Stimulated activated CD4-positive, alpha-beta T cell treated with anti-CD3 and anti-CD28 coated beads, Interleukin-4, amount 100 ng/mL, for 48 hours (primary cell): ENCODE measurements around the gene RAB4A.

Experiments
- DNase-seq, 2 donors: peaks; one replicate each; pipeline ENCODE4 v3.0.0-alpha.2; 2020; ENCODE audit warnings: low read depth in 2 of 2

The RAB4A gene

DNA sequence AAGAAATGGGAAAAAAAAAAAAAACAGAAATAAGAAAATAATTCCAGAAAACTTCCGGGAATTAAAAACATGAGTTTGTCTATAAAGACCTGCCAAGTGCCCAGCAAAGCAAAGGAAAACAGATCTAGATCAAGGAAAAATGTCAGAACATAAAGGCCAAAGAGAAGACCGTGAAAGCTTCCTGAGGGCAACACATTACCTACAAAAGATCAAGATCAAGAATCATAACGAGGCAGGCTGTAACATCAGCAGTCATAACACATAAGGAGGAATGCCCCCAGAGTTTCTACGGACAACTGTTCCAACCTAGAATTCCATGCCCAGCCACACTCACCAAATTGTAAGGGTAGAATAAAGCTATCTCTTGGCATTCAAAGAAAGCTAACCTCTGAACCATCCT lies 68.2 kb downstream of the RAB4A start:
- DNase-seq: no peak

- no peak for DNase-seq
Observed at GRCh38 chr1:229339520-229339919, 68.6 kb downstream of the RAB4A start.

- DNase-seq: no peak
Observed at GRCh38 chr1:229340496-229340895, 69.6 kb downstream of the RAB4A start.

GRCh38 chr1:229341774-229342655 lies 71.1 kb downstream of the RAB4A start:
- DNase-seq: peak; percentile 55 to 73

DNA sequence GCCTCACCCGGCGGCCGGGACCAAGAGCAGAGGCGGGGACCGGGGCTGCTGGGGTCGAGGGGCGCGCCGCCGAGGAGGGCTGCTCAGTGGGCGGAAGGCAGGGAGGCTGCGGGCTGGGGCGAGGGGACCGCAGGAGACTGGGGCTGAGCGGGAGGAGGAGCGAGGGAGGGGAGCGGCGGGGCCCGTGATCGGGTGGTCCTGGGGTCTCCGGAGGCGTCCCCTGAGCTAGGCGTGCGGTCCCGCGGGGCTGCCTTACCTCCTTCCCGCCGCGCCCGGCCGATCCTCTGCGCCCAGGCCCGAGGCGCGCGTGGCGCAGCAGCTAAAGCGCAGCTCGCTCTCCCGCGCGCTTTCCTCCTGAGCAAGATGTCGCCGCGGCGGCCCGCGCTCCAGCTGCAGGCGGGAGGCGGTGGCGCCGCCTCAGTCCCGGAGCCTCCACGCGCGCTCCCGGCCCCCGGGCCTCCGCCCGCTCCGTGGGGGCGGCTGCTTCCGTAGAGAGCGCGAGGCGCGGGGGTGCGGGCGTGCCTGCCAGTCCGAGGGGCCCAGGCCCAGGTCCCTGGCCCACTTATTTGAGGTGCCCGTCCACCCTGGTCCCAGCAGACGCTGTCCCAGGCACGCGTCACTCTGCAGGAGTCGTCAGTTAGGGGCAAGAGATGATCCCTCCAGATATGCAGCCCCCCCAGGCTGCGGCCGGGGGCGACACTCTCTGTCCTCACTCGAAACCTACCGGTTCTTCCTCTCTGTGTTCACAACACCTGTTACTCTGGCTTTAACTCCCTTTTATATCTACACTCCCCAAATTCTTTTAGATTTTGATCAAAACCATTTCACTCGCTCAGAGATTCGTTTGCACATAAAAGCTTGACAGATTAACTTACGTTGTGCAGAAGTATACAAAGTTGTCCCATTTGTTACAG lies 72.0 kb downstream of the RAB4A start, which contains the start of gene CCSAP:
Gene CCSAP, minus strand, starts transcription at position 392 of the 914 bp plus-strand sequence. CDS start 582 bp downstream, outside the sequence.
- DNase-seq: peak; percentile 30 to 37

- DNase-seq: no peak
Observed at GRCh38 chr1:229344139-229344538, 73.2 kb downstream of the RAB4A start.

GRCh38 chr1:229344937-229345684 lies 74.2 kb downstream of the RAB4A start:
- no peak for DNase-seq

- no peak for DNase-seq
Observed at GRCh38 chr1:229347528-229347927, 76.6 kb downstream of the RAB4A start.

DNA sequence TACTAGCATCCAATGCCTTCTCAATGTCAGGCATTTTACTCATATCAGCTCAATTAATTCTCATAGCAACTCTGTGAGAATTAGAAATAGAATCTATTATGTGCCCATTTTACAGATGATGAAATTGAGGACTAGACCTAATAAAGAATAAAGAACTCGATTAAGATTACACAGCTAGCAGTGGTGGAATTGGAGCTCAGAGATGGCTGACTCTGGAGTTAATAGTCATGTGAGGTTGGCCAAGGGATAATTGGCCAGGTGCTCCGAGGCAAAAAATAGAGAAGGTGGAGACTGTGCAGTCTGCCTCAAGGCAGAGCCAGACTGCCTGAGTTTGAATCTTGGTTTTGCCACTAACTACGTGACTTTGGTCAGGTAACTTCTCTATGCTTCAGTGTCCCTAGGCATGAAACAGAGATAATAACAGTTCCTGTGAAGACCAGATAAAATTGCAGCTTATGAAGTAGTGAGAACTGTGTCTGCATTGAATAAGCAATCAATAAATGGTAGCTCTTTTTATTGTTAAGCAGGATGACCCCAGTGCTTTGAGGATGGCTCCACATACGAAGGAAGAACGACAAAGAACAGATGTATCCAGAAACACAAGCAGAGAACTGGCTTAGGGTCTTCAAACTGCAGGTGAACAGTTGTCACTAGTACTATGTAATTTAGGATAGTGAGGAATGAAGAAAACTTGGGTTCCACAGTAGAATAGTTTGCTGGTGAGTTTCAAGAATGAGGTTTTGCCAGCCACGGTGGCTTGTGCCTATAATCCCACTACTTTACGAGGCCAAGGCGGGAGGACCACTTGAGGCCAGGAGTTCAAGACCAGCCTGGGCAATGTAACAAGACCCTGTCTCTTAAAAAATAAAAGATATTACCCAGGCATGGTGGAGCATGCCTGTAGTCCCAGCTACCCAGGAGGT lies 78.8 kb downstream of the RAB4A start:
- no peak for DNase-seq

DNA sequence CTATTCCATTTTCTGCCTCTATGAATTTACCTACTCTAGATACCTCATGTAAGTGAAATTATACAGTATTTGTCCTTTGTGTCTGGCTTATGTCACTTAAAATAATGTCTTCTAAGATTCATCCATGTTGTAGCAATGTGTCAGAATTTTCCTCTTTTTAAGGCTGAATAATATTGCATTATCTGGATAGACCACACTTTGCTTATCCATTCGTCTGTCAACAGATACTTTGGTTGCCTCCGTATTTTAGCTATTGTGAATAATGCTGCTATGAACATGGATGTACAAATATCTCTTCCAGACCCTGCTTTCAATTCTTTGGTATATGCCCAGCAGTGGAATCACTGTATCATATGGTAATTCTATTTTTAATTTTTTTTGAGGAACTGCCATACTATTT lies 82.1 kb downstream of the RAB4A start:
- no peak for DNase-seq

- no peak for DNase-seq
Observed at GRCh38 chr1:229354226-229354625, 83.3 kb downstream of the RAB4A start.
